Vagina (tissue), 2 donors: ENCODE data around the gene BATF.
A peak's percentile ranks its signal among the peaks of the same experiment; 100 is the strongest.

Experiments used
- CTCF ChIP-seq, 3 experiments: fragments of 450-650 bp in 2 of 3; fragments of 200-600 bp in 1 of 3; sonication (generic) in 1 of 3; IDR thresholded peaks; one replicate each; pipeline ENCODE4 v1.5.1; 2017 to 2019; ENCODE audit warnings: antibody characterized with exemption in 3 of 3, mild to moderate bottlenecking in 2 of 3, moderate library complexity in 2 of 3
- POLR2A ChIP-seq, 2 donors: fragments of 450-650 bp; IDR thresholded peaks; one replicate each; pipeline ENCODE4 v1.6.1; 2017; ENCODE audit warnings: antibody characterized with exemption in 2 of 2, mild to moderate bottlenecking in 2 of 2, moderate library complexity in 2 of 2

- TF ChIP-seq POLR2A (IDR thresholded peaks at IDR 0.05) = no peak
- TF ChIP-seq CTCF (IDR thresholded peaks at IDR 0.05) = peak; percentile 48 to 85 (median 76)
These were observed 55.4 kb downstream of the BATF start for GRCh38 chr14:75577729-75578101.
